Sigmoid colon (tissue), 4 donors: ENCODE measurements around the gene MRPL48.

Source experiments
- POLR2A ChIP-seq, 2 donors: fragments of 450-650 bp; IDR thresholded peaks; one replicate each; pipeline ENCODE4 v1.6.1; 2016; ENCODE audit warnings: antibody characterized with exemption in 2 of 2, mild to moderate bottlenecking in 2 of 2, moderate library complexity in 2 of 2
- POLR2AphosphoS5 ChIP-seq, 4 donors: sonication (generic); formaldehyde crosslinking; IDR thresholded peaks; one replicate each; pipeline ENCODE4 v1.6.1; 2017; ENCODE audit warnings: antibody characterized with exemption in 4 of 4
- TF ChIP-seq, protein P1 (sequence below), 4 experiments: fragments of 450-650 bp in 3 of 4; fragments of 200-600 bp in 1 of 4; IDR thresholded peaks; one replicate each; pipeline ENCODE4 v1.5.1; 2016 to 2019; ENCODE audit warnings: antibody characterized with exemption in 4 of 4, mild to moderate bottlenecking in 3 of 4, moderate library complexity in 2 of 4

DNA sequence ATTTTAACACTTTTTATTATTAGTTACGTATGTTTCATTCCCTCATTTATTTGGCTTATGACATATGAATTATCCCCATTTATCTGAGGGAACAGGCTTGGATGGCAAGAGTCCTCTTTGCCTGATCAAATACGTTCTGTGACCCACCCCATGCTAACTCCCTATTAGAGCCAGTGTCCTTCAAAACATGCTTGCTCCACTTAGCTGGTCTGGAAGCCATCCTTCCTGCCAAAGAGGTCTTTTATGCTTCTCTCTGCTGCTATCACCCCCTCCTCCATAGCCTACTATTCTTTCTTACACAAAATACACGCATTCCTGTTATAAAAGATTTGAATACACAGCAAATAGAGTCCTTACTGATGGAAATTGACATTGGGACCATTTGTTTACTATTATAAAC lies 82.6 kb downstream of the MRPL48 start:
- TF ChIP-seq, protein P1, sequence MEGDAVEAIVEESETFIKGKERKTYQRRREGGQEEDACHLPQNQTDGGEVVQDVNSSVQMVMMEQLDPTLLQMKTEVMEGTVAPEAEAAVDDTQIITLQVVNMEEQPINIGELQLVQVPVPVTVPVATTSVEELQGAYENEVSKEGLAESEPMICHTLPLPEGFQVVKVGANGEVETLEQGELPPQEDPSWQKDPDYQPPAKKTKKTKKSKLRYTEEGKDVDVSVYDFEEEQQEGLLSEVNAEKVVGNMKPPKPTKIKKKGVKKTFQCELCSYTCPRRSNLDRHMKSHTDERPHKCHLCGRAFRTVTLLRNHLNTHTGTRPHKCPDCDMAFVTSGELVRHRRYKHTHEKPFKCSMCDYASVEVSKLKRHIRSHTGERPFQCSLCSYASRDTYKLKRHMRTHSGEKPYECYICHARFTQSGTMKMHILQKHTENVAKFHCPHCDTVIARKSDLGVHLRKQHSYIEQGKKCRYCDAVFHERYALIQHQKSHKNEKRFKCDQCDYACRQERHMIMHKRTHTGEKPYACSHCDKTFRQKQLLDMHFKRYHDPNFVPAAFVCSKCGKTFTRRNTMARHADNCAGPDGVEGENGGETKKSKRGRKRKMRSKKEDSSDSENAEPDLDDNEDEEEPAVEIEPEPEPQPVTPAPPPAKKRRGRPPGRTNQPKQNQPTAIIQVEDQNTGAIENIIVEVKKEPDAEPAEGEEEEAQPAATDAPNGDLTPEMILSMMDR (IDR thresholded peaks at IDR 0.05), result no peak
- TF ChIP-seq POLR2A (IDR thresholded peaks at IDR 0.05) (no peak), POLR2AphosphoS5 (IDR thresholded peaks at IDR 0.05) (no peak)
